G401.6 (cell line): ENCODE measurements around the gene KCNMB2.

ENCODE experiments used
- FAIRE-seq: peaks from 2 replicates; lab custom pipeline; 2012; peaks lifted over from hg19 to GRCh38; lab: Jason Lieb, UNC

The KCNMB2 gene

GRCh38 chr3:178754852-178755510 is 218.7 kb downstream of the KCNMB2 start:
- no peak for FAIRE-seq

DNA sequence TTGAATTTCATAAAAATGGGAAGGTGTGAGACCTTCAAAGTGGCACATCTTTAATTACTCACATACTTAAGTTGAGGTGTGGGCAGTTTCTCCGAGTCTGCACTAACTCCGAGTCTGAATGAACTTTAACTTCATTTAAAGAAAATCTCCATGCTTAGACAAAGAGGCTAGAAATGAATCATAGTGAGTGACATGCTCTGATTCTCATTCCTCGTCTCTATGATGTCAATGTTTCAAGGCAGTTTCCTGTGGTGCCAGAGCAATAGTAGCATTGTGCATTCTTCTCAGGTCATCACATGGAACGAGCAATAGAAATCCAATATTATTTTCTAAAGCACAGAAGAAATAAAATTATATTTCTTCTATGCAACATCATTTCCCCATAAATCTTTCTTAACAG is 224.8 kb downstream of the KCNMB2 start:
- no peak for FAIRE-seq

DNA sequence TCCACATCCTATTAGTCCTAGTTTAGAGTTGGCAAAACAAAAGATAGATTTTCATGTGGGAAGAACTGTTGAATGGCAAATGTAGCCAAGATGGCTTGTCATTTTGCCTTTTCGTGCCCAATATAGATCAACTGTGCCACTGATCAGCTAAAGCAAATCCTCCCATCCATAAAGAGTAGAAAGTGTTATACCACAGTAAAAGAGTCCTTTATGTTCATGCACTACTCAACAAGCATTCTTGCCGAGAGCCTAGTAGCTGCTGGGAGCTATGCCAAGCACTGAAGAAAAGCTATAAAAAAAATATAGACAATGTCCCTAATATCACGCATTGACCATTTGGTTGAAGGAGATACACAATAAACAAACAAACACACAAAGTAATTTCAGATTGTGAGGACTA is 225.2 kb downstream of the KCNMB2 start:
- FAIRE-seq = no peak

- FAIRE-seq = no peak
These were observed 226.1 kb downstream of the KCNMB2 start for GRCh38 chr3:178762385-178762784.

DNA sequence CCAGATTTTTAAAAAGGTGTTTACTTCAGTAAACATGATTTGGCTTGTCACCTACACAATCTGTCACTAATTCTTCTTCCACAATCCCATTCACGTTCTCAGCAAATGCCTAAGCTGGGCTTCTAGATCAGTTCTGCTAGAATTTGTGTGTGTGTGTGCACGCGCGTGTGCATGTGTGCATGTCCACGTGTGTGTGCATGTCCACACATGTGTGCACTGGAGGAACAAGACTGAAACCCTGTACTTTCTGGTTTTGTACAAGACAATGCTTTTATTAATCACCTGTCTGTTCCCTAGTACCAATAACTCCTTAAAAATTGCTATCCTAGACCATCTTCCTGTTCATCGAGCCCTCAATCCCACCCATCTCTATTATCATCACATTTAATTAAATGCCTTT is 229.2 kb downstream of the KCNMB2 start:
- no peak for FAIRE-seq

GRCh38 chr3:178767581-178767980 is 231.3 kb downstream of the KCNMB2 start:
- no peak for FAIRE-seq

DNA sequence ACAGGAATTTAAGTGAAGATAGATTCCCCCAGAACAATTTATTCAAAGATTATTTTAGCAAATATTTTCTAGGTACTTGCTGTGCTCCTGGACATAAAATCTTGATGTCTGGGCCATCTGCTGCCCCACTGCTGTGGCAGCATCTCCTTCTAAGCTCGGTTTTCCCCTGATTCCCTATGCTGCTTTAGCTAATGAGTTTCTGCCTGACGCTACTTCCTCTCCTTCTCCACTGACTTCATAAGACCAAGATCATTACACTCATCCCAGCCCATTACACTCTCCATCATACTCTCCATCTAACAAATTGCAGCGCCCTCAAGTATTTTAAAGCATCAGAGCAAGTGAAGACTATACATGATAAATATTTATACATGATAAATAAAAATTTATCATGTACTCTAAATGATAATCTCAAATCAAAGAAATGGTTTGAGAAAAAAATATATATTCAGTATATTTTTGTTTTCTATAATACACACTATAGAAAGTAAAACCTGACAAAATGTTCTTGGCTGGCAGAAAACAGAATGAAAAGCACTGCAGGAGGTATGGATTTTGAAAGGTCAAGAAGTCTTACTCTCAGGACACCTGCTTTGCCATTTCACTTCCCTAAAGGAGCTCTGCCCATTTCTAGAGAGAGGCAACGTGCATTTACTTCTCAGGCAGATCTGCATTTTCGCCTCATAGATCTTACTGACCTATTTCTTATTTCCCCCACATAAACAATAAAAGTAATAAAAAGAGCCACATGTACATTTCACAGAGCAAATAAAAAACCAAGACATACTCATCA is 232.0 kb downstream of the KCNMB2 start:
- no peak for FAIRE-seq

- no peak for FAIRE-seq
These were observed 235.3 kb downstream of the KCNMB2 start for GRCh38 chr3:178771511-178771910.

- FAIRE-seq = no peak
These were observed 236.5 kb downstream of the KCNMB2 start for GRCh38 chr3:178772746-178773145.

DNA sequence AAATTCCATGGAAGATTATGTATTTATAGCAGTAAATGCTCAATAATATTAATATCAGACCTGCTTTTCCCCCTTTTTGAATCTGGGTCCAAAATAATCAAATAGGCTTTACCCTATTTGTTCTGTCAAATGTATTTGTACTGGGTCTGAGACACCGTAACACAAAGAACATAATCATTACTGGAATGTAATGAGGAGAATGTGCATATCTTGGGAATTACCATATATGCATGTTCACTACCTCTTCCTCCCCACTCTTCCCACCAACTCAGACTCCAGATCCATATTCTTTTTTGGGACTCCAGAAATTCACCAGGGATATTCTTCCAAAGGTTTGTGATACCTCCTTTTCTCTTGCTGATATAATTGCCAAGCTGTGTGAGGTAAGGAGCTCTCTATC is 237.1 kb downstream of the KCNMB2 start:
- no peak for FAIRE-seq

- no peak for FAIRE-seq
These were observed 241.6 kb downstream of the KCNMB2 start for GRCh38 chr3:178777718-178778411.

DNA sequence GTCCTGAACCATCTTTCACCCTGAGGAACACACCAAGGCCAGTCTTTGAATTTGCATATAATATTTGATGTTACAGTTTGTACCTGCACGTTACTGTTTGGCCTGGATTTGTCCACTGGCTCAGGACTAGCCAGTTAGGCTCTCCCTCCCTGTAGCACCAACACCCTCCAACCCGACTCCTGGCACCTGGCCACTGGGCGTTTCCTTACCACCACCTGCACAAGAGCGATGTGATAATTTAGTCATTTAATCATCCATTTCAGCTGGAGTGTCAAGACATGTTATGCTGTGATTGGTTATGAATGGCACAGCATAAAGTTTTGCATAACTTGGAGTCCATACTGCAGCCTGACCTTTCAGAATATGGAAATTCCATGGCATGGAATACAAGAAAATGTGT is 242.4 kb downstream of the KCNMB2 start:
- FAIRE-seq = no peak

GRCh38 chr3:178785961-178786360 is 249.7 kb downstream of the KCNMB2 start:
- no peak for FAIRE-seq

DNA sequence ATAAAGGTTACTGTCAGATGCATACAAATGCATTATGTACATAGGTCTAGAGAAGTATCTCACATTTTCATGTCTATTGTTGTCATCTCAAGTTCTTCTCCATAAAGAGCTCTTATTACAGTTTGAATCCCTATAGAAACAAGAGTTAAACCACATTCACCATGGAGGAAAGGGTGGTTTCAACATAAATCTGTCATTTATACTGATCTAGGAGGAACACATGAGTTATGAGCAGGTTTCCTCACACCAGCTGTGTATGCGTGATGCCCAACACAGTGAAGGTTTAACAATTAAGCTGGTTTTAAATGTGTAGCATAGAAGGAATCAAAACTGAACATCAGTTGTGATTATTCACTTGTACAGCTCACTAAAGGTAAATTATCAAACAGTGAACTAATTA is 251.7 kb downstream of the KCNMB2 start:
- FAIRE-seq = no peak

- no peak for FAIRE-seq
These were observed 258.5 kb downstream of the KCNMB2 start for GRCh38 chr3:178794711-178795110.

DNA sequence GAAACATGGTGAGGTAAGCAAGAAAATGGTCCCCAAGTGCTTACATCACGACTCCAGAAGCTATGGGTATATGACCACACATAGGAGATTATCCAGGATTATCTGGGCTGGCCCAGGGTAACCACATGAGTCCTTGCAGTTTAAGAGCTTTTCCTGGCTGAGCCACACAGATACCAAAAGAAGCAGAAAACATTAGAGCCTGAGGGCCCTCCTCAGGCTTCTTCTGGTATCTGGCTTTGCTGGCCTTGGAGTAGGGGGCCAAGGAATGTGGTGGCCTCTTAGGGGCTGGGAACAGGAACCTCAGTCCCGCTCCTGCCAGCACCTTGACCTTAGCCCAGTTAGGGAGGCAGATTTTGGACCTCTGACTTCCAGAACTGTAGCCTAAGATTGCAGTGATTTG is 259.1 kb downstream of the KCNMB2 start:
- no peak for FAIRE-seq

GRCh38 chr3:178802259-178802658 is 266.0 kb downstream of the KCNMB2 start:
- FAIRE-seq = no peak

DNA sequence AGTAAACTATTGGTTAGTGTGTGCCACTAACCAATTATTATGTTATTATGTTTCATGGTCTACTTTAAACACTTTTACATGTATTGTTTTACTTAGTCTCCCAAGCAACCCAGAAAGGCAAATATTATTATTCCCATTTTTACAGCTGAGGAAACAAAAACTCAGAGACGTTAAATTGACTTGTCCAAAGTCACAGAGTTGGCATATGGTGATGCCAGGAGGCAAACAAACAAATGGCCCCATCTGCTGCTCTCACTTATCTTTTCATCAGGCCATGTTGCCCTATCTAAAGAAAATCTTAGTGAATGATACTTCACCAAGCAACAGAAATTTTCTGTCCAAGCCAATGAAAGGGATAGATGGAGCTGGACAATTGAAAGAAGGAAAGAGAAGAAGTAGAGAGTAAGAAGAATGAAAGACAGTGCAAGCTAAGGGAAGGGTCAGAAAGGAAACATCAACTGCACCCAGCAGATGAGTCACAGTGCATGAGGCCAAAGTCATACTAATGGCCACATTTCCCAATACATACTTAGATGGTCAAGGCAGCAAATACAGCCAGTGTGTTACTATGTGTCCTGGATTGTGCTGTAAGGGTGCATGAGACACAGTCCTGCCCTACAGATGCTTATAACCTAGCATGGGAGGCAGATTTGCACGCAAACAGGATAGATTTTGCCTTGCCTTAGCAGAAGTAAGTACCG is 266.9 kb downstream of the KCNMB2 start:
- no peak for FAIRE-seq

- FAIRE-seq = no peak
These were observed 268.4 kb downstream of the KCNMB2 start for GRCh38 chr3:178804606-178805005.

- no peak for FAIRE-seq
These were observed 269.5 kb downstream of the KCNMB2 start for GRCh38 chr3:178805741-178806140.

- no peak for FAIRE-seq
These were observed 270.4 kb downstream of the KCNMB2 start for GRCh38 chr3:178806651-178807050.

DNA sequence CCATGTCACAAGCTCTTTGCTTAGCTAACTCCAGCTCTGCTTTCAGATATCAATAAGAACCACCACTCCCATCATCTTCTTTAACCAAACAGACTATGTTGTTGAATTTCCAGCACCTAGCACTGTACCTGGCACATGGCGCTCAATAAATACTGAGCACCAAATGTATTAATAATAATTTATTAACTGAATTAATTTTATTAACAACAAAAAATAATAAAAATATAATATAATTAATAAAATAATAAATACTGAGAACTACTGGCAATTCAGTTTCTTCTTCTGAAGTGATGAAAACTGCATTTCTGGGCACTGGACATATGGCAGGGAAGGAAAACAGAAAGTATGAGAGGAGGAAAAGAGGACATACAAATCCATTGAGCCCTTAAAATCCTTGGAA is 271.5 kb downstream of the KCNMB2 start:
- FAIRE-seq = no peak

- no peak for FAIRE-seq
These were observed 272.5 kb downstream of the KCNMB2 start for GRCh38 chr3:178808748-178809147.
